GM21723 (cell line): ENCODE measurements around the gene PHACTR2.
A peak's percentile ranks its signal among the peaks of the same experiment; 100 is the strongest.

Source experiments
- ATAC-seq: cut with Tn5 transposase; IDR thresholded peaks from one replicate; pipeline ENCODE4 v1.9.1; 2021; ENCODE audit warnings: mild to moderate bottlenecking, moderate library complexity; ENCODE audit not compliant: unreplicated experiment

PHACTR2 gene

GRCh38 chr6:143803769-143804568 is 126.2 kb downstream of the PHACTR2 start:
- no peak for ATAC-seq

DNA sequence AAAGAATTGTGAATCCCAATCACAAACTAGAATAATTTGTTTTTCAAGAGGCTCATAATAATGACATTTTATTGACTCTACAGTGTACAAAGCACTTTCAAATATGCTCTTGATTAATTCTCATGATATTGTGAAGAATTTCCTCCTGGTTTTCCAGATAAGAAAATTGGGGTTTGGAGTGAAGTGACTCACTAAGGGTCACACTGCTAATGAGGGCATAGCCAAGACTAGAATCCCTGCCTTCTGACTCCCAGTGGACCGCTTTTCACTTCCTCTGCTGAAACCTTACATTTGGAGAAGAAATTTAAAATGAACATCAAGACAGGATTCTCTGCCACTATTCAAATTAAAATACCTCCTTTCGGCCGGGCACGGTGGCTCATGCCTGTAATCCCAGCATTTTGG is 127.1 kb downstream of the PHACTR2 start:
- no peak for ATAC-seq

- no peak for ATAC-seq
Observed at GRCh38 chr6:143806282-143807102, 128.7 kb downstream of the PHACTR2 start.

DNA sequence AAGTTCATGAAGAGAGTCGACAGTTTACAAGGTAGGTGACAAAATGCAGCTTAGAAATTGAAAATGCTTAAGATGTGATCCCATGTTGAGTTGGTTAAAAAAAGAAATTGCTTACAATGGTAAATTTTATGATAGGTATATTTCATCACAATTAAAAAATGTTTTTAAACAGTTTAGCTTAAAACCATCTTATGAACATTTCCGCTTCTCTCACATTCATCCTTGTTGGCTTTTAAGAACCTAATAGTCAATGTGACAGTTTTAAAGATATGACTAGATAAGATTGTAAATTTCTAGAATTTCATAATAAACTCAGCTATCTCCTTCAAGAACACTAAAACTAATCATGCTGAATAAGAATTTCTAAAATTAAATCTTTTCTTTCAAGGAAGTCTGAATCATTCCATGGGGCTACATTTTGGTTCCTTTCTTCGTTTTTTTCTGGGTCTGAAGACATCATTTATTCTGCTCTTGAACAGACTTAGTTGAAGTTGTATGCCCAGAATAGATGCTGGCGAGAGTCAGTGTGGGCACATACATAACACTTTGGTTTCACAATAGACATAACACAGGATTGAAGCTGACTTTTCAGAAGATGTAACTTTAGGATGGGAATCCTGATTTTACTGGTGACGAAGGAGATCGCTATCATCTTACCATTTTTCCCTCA is 129.5 kb downstream of the PHACTR2 start:
- no peak for ATAC-seq

DNA sequence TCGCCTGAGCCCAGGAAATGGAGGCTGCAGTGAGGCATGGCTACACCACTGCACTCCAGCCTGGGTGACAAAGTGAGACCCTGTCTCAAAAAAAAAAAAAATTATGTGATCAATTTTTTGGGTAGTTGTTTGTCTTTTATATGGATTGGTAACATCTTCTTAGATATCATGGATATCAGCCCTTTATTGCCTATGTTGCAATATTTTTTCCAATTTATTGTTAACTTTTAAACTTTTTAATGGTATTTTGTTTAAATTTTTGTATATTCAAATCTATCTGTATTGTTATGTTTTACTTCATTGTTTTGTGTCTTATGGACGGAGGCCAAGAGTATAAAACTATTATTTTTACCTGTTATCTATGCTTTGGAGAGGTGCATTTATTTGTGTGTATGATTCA is 133.0 kb downstream of the PHACTR2 start:
- no peak for ATAC-seq

GRCh38 chr6:143811501-143812157 is 133.9 kb downstream of the PHACTR2 start:
- no peak for ATAC-seq

- ATAC-seq: no peak
Observed at GRCh38 chr6:143817621-143818020, 139.9 kb downstream of the PHACTR2 start.

- no peak for ATAC-seq
Observed at GRCh38 chr6:143821359-143821758, 143.6 kb downstream of the PHACTR2 start.

GRCh38 chr6:143822584-143823024 is 144.8 kb downstream of the PHACTR2 start:
- no peak for ATAC-seq

DNA sequence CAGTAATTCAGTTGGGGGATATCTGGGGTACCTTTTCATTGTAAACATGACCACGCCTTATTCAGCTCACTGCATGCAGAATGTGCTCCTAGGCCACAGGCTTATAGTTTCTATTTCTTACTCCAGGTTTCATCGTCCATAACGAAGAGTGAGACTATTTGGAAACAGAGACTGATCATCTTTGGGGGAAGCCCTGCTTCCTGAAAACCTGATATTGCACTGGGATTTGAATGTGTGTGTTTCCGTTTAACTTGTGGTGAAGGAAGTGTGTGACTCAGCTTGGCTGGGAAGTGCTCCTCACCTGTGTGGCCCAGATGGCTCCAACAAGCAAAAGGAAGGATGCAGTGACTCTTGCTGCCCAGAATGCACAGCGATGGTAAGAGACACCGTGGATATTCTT is 145.8 kb downstream of the PHACTR2 start:
- ATAC-seq: no peak

DNA sequence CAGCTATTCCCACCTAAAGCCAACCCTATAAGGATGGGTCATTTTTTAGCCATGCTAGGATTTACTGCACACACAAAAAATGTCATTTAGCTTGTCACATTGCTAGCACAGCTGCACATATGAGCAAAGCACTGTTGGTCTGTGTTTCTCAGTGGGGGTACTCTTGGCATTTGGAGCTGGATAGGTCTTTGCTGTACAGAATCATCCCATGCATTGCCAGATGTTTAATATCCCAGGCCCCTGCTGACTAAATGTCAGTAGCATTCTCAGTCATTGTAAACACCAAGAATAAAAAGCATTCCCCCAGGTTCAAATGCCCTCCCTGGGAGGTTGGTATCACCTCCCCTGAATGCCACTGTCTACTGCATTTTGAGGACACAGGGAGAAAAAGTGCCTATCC is 150.8 kb downstream of the PHACTR2 start:
- ATAC-seq: no peak

GRCh38 chr6:143836150-143836549 is 158.4 kb downstream of the PHACTR2 start:
- no peak for ATAC-seq

DNA sequence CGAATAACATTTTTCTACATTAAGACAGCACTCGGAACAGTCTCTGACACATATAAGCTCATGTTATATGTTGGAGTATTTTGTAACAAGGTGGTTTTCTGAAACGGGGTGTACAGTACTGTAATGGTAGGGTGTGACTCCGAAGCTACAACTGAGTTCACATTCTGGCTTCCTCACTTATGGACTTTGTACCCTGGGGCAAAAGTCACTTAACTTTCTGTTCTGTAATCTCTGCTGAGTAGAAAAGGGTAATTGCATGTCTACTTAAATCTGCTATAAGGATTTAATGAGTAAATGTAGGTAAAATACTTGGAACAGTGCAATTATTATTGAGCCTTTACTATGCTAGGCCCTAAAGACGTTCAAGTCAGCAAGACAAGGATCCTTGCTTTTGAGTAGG is 160.6 kb downstream of the PHACTR2 start:
- no peak for ATAC-seq

- ATAC-seq: no peak
Observed at GRCh38 chr6:143839196-143839595, 161.4 kb downstream of the PHACTR2 start.

DNA sequence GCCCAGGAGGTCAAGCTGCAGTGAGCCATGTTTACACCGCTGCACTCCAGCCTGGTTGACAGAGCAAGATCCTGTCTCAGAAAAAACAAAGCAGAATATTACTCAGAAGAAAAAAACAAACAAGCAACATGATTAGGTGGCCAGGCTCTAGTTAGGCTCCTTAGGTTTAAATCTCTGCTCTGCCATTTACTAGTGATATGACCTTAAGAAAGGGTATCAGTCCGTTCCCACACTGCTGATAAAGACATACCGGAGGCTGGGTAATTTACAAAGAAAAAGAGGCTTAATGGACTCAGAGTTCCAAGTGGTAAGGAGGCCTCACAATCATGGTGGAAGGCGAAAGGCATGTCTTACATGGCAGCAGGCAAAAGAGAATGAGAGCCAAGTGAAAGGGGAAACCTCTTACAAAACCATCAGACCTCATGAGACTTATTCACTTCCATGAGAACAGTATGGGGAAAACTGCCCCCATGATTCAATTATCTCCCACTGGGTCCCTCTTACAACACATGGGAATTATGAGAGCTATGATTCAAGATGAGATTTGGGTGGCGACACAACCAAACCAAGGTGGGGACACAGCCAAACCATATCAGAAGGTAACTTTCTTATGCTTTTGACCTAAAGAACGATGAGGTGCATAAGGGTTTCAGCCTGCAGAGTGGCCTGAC is 163.0 kb downstream of the PHACTR2 start:
- no peak for ATAC-seq

GRCh38 chr6:143842461-143842901 is 164.7 kb downstream of the PHACTR2 start:
- peak; percentile 25 for ATAC-seq

GRCh38 chr6:143842902-143843676 is 165.3 kb downstream of the PHACTR2 start, which contains the start of gene LTV1:
Gene LTV1, plus strand, starts transcription at chr6:143843338. Its CDS starts 140 bp downstream, at chr6:143843478.
- ATAC-seq: peak; percentile 100

GRCh38 chr6:143843677-143843999 is 165.9 kb downstream of the PHACTR2 start:
- ATAC-seq: peak; percentile 9

- no peak for ATAC-seq
Observed at GRCh38 chr6:143844006-143844405, 166.2 kb downstream of the PHACTR2 start.

DNA sequence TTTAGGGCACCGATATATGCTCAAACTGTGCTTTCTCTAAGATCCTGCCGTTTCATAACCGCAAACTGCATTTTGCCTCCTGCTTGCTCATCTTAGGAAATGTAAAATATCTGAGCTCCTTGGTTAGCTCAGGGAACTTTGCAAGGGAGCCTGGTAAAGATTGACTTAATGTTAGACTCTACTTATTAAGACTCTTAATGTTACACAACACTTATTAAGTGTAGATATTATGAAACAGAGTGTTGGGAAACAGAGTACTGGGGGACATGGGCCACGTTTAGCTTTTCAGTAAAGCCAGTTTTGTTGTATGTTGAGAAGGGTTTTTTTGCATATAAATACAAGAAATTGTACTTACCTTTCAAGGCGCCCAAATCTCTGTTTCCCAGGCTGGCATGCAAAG is 167.3 kb downstream of the PHACTR2 start:
- ATAC-seq: no peak
